Osteocyte (in vitro differentiated cells): ENCODE results near the gene TMEM151A. TPM values are rescaled to one million over a fixed set of nuclear protein-coding genes. Genes with fewer than 3 reads are reported as not detected.
A peak's percentile ranks its signal among the peaks of the same experiment; 100 is the strongest.

ENCODE experiments used
- DNase-seq: peaks from one replicate; pipeline ENCODE4 v3.0.0; 2021; ENCODE audit warnings: mixed read lengths; ENCODE audit not compliant: unreplicated experiment; ENCODE audit errors: extremely low spot score
- H3K27ac Mint-ChIP-seq: one replicate; pipeline ENCODE4 v1.8.0; 2021; ENCODE audit warnings: mild to moderate bottlenecking, mixed read lengths; ENCODE audit not compliant: unreplicated experiment
- H3K27me3 Mint-ChIP-seq: one replicate; pipeline ENCODE4 v1.8.0; 2021; ENCODE audit warnings: mixed read lengths; ENCODE audit not compliant: unreplicated experiment
- H3K36me3 Mint-ChIP-seq: one replicate; pipeline ENCODE4 v1.8.0; 2021; ENCODE audit warnings: mixed read lengths; ENCODE audit not compliant: unreplicated experiment
- H3K4me1 Mint-ChIP-seq: one replicate; pipeline ENCODE4 v1.8.0; 2021; ENCODE audit warnings: mixed read lengths; ENCODE audit not compliant: unreplicated experiment
- H3K4me3 Mint-ChIP-seq: one replicate; pipeline ENCODE4 v1.8.0; 2021; ENCODE audit warnings: mild to moderate bottlenecking, moderate library complexity, mixed read lengths; ENCODE audit not compliant: unreplicated experiment
- H3K9me3 Mint-ChIP-seq: one replicate; pipeline ENCODE4 v1.8.0; 2021; ENCODE audit warnings: mixed read lengths; ENCODE audit not compliant: unreplicated experiment
- total RNA-seq: library from RNA; stranded (reverse); gene quantifications from 2 replicates; pipeline ENCODE4 v1.2.1, GENCODE V29; 2021
- TF ChIP-seq, protein P1 (sequence below): fragments of 200-600 bp; sonication (generic); IDR thresholded peaks from 2 replicates; pipeline ENCODE4 v1.5.0; 2021; ENCODE audit warnings: antibody characterized with exemption, mild to moderate bottlenecking, moderate library complexity

Gene TMEM151A
- total RNA-seq, 1 donor from 2014 or later, result 0.46 TPM

DNA sequence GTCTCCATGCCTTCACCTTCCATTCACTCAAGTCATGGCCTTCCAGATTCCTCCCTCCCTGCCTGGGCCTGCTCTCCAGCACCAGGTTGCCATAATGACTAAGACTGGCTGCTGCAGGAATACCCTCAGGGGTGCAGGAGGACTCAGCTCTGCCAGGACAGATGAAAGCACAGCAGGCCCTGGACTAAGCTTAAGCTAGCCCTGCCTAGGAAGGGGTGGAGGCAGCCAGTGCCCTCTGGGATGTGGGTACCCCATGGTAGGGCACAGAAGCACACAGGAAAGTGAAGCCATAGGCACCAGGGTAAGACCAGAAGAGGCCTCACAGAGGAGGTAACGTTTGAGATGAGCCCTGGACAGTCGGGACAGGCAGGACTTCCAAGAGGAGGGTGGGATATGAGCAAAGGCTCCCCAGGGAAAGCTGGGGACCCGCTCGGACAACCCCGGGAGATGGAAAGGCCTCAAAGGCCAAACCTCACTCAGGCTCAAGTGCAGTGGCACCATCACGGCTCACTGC, 47.5 kb downstream of the TMEM151A start:
- H3K27me3 Mint-ChIP-seq, result no peaks in the 10 kb centered on the region
- H3K4me1 Mint-ChIP-seq, result peaks cover 48% of the 10 kb centered on the region
- TF ChIP-seq, protein P1, sequence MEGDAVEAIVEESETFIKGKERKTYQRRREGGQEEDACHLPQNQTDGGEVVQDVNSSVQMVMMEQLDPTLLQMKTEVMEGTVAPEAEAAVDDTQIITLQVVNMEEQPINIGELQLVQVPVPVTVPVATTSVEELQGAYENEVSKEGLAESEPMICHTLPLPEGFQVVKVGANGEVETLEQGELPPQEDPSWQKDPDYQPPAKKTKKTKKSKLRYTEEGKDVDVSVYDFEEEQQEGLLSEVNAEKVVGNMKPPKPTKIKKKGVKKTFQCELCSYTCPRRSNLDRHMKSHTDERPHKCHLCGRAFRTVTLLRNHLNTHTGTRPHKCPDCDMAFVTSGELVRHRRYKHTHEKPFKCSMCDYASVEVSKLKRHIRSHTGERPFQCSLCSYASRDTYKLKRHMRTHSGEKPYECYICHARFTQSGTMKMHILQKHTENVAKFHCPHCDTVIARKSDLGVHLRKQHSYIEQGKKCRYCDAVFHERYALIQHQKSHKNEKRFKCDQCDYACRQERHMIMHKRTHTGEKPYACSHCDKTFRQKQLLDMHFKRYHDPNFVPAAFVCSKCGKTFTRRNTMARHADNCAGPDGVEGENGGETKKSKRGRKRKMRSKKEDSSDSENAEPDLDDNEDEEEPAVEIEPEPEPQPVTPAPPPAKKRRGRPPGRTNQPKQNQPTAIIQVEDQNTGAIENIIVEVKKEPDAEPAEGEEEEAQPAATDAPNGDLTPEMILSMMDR, result no peak
- no peak overlapping the region for H3K4me3 Mint-ChIP-seq
- peak overlapping the region; percentile 100 for H3K27ac Mint-ChIP-seq
- no peaks in the 10 kb centered on the region for H3K9me3 Mint-ChIP-seq
- DNase-seq, result no peak
- H3K36me3 Mint-ChIP-seq, result peaks cover 10% of the 10 kb centered on the region

DNA sequence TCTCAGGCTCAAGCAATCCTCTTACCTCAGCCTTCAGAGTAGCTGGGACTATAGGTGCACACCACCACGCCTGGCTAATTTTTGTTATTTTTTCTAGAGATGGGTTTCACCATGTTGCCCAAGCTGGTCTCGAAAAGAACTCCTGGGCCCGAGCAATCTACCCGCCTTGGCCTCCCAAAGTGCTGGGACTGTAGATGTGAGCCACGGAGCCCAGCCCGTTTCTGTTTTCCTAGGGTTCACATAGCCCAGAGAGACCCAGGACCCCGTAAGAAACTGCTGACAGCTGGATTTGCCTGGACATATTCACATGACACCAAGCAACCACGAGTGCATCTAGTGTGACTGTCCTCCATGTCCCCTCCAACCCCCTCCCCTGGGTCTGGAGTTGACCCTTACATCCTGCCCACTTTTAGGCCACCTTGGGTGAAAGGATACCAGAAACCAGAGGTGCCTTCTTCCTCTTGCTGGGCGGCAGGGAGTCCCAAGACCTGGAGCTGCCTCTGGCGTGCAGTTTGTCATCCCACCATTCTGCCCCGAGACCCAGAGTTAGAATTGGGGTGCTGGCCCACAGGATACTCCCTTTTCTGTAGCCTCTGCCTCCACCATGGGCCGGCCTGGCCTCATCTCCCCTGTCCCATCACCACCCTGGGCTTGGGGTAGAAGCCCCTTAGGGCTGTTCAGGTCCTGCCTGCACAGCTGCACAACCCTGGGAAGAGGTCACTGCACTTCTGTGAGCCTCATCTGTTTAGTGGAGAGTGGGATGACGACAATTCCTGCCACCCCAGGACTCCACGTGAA, 48.2 kb downstream of the TMEM151A start:
- Mint-ChIP-seq H3K27me3 (no peaks in the 10 kb centered on the region), H3K9me3 (no peaks in the 10 kb centered on the region), H3K4me1 (peaks cover 53% of the 10 kb centered on the region), H3K27ac (no peak overlapping the region), H3K4me3 (no peak overlapping the region), H3K36me3 (peaks cover 10% of the 10 kb centered on the region)
- no peak for DNase-seq
- TF ChIP-seq, protein P1, result no peak

DNA sequence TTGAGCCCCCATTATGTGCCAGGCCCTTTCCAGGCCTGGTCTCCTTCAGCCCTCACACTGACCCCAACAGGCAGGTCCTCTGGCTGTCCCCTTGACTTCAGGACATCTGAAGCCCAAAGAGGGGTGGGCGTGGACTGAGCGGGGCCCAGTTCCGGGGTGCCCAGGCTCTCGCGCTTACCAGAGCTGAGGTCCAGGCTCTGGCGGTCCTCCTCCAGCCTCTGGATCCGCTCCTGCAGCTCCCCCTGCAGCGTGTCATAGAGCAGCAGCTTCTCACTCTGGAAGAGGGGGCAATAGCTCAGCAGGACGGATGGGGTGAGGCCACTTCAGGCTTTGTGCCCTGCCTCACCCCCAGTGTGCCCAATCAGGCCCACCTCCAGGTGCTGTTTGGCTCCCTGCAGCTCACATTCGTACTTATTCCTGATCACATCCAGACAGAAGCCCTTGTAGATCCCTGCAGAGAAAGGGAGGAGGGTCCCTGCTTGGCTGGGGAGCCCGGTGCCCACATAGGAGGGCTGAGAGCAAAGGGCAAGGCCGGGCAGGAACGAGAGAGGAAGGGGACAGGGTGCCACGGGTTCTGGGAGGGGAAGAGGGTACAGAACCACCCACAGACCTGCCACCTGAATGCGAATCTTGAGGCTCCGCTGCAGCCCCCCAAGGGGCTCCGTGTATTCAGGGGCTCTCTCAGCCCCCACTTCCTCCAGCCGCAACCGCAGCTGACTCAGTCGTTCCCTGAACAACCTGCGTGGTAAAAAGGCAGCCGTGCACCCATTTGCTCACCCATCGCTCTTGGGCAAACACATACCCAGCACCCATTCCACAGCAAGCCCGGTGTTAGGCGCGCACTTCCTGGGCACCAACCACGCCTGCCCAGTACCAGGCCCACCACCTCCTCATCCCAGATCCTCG, 49.2 kb downstream of the TMEM151A start:
- Mint-ChIP-seq H3K9me3 (no peaks in the 10 kb centered on the region), H3K4me1 (peaks cover 55% of the 10 kb centered on the region), H3K4me3 (no peak overlapping the region), H3K36me3 (peaks cover 10% of the 10 kb centered on the region), H3K27me3 (no peaks in the 10 kb centered on the region), H3K27ac (no peak overlapping the region)
- TF ChIP-seq, protein P1, result no peak
- no peak for DNase-seq

DNA sequence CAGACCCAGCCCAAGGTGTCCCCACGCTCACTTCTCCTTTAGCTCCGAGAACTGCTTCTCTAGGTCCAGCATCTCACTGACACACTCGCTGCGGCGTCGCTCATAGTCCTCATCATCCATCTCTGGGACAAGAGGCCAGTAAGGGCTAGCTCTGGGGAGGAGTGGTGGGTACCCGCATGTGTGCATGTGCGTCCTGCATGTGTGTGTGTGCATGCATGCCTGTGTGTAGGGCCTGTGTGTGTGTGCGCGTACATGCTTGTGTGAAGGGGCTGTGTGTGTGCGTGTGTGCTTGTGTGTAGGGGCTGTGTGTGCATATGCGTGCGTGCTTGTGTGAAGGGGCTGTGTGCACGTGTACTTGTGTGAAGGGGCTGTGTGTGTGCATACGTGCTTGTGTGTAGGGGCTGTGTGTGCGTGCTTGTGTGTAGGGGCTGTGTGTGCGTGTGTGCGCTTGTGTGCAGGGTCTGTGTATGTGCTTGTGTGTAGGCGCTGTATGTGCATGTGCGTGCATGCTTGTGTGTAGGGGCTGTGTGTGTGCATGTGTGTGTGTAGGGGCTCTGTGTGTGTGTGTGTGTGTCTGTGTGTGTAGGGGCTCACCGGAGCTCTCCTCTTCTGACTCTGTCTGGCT, 49.9 kb downstream of the TMEM151A start:
- Mint-ChIP-seq H3K9me3 (no peaks in the 10 kb centered on the region), H3K4me3 (no peak overlapping the region), H3K36me3 (peaks cover 10% of the 10 kb centered on the region), H3K27ac (no peak overlapping the region), H3K4me1 (peaks cover 57% of the 10 kb centered on the region), H3K27me3 (no peaks in the 10 kb centered on the region)
- TF ChIP-seq, protein P1, result no peak
- DNase-seq, result no peak
